Skin epidermis (tissue), 12 donors: ENCODE data around the gene MARVELD1.
"Not testable (repeated sequence)": the region's sequence is repeated elsewhere in the genome, so short reads cannot be mapped to it uniquely, and the experiment has no call there.

Experiments used
- H3K27ac ChIP-seq, 21 experiments: fragments of 200-600 bp; sonication (generic) in 11 of 21; one replicate each; pipeline ENCODE4 v1.5.0; 2020; ENCODE audit warnings: mild to moderate bottlenecking in 3 of 21, inconsistent platforms in 2 of 21, moderate library complexity in 2 of 21
- H3K4me3 ChIP-seq, 7 experiments: fragments of 200-600 bp; sonication (generic) in 2 of 7; one replicate each; pipeline ENCODE4 v1.5.0; 2020; ENCODE audit warnings: inconsistent platforms in 2 of 7, mild to moderate bottlenecking in 2 of 7, moderate library complexity in 1 of 7

The MARVELD1 gene

GRCh38 chr10:97687785-97688781 is 25.4 kb upstream of the MARVELD1 start:
- peak overlapping the region in 20 of 21 experiments; percentile 61 to 97 (median 83) for H3K27ac ChIP-seq
- peak overlapping the region; percentile 46 to 82 (median 67) for H3K4me3 ChIP-seq

GRCh38 chr10:97689559-97690020 is 23.9 kb upstream of the MARVELD1 start:
- H3K27ac ChIP-seq, result peak overlapping the region in 20 of 21 experiments; percentile 8 to 97 (median 83)
- H3K4me3 ChIP-seq, result no peak overlapping the region

GRCh38 chr10:97690133-97690532 is 23.4 kb upstream of the MARVELD1 start:
- Histone ChIP-seq H3K4me3 (no peak overlapping the region), H3K27ac (peak overlapping the region in 20 of 21 experiments; percentile 8 to 97 (median 83))

- H3K27ac ChIP-seq, H3K4me3 ChIP-seq: not testable (repeated sequence)
Measured at GRCh38 chr10:97698072-97698655, 15.4 kb upstream of the MARVELD1 start.

- Histone ChIP-seq H3K27ac (no peak overlapping the region), H3K4me3 (no peak overlapping the region)
Measured at GRCh38 chr10:97701438-97702069, 12.0 kb upstream of the MARVELD1 start.

- H3K27ac ChIP-seq, result no peak overlapping the region
- no peak overlapping the region for H3K4me3 ChIP-seq
Measured at GRCh38 chr10:97703398-97704067, 10.0 kb upstream of the MARVELD1 start.

GRCh38 chr10:97704341-97704740 is 9.2 kb upstream of the MARVELD1 start:
- Histone ChIP-seq H3K27ac (no peak overlapping the region), H3K4me3 (no peak overlapping the region)

- Histone ChIP-seq H3K27ac (no peak overlapping the region), H3K4me3 (no peak overlapping the region)
Measured at GRCh38 chr10:97705006-97705670, 8.4 kb upstream of the MARVELD1 start.

- Histone ChIP-seq H3K27ac (no peak overlapping the region), H3K4me3 (no peak overlapping the region)
Measured at GRCh38 chr10:97707134-97707861, 6.2 kb upstream of the MARVELD1 start.

- H3K27ac ChIP-seq, result no peak overlapping the region
- H3K4me3 ChIP-seq, result no peak overlapping the region
Measured at GRCh38 chr10:97708167-97708566, 5.4 kb upstream of the MARVELD1 start.

- no peak overlapping the region for H3K4me3 ChIP-seq
- H3K27ac ChIP-seq, result no peak overlapping the region
Measured at GRCh38 chr10:97708976-97709946, 4.3 kb upstream of the MARVELD1 start.

GRCh38 chr10:97711640-97712572 is 1.6 kb upstream of the MARVELD1 start:
- no peak overlapping the region for H3K4me3 ChIP-seq
- peak overlapping the region in 6 of 21 experiments; percentile 17 to 94 (median 88) for H3K27ac ChIP-seq

GRCh38 chr10:97713826-97714400 is 383 bp downstream of the MARVELD1 start:
- H3K27ac ChIP-seq, result peak overlapping the region; percentile 67 to 97 (median 93)
- H3K4me3 ChIP-seq, result peak overlapping the region; percentile 47 to 79 (median 56)

GRCh38 chr10:97714401-97715258 is 1.1 kb downstream of the MARVELD1 start:
- Histone ChIP-seq H3K4me3 (peak overlapping the region; percentile 47 to 79 (median 56)), H3K27ac (peak overlapping the region; percentile 67 to 97 (median 93))
